ENCODE data around the gene NDUFAF3. TPM values are rescaled to one million over a fixed set of nuclear protein-coding genes. Genes with fewer than 3 reads are reported as not detected.

The NDUFAF3 gene
- total RNA-seq, 1 experiment from 2014 or later, result 58.9 TPM

DNA sequence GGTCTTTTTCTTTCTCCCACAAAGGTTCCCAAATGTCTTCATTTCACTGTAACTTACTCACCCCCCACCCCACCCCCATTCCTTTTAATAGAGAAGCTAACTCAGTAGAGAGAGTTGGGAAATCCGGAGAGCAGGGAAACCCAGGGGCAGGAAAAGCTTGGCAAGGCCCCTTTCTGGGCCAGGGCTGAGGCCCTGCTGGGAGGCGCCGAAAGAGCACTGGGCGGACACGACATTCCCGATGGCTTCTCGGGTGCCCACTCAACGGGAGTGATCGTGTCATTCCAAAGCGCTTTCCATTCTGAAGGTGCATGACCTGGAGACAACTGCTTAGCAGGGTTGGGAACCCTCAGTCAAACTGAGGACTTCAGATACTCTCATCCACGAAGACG, 2.0 kb upstream of the NDUFAF3 start:
- DNase-seq, result peak in 1 of 2 experiments; percentile 31
- Histone ChIP-seq H3K4me3 (peak overlapping the region; percentile 90), H3K4me1 (peaks cover 6% of the 10 kb centered on the region; the same call in 1 of the 2 replicates), H3K27ac (peak overlapping the region; percentile 82), H3K9me3 (replicated peaks) (no peaks in the 10 kb centered on the region), H3K27me3 (no peaks in the 10 kb centered on the region), H3K36me3 (peaks cover 19% of the 10 kb centered on the region)

DNA sequence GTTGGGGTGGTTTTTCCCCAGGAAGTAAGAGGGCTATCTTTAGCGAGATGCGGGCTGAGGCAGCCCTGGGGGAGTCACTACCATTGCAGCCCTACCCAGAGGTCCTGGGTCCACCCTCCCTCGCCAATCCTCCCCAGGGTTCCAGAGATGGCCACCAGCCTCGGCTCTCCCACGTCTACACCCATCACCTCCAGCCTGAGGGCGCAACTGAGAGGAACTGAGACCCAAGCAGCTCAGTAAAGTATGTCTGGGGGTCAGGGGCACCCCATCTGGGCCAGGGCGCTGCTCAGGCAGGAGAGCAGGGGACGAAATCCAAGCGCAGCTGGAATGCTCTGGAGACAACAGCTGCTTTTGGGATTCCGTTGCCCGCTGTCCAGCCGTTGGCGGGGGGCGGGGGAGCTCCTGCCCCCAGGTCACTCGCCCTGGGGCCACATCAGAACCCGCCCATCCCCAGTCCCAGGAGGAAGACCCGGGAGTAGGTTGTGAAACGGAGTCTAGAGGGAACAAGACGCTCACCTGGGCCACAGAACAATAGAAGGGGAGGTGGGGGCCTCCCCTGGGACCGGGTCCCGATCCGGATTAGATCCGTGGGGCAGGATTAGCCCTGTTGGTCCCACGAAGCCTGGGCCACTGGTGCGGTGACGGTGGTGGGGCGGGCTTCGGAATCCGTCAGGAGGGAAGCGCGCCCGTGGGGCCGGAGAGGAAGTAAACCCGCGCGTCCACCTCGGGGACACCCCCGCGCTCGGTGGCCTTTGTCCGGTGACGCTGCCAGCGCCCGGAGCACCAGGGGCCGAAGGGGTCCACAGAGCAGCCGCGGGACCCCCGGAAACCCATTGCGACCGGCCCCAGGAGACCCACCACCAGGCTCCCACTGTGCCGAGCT, 1.4 kb upstream of the NDUFAF3 start:
- Histone ChIP-seq H3K9me3 (replicated peaks) (no peaks in the 10 kb centered on the region), H3K4me1 (peaks cover 6% of the 10 kb centered on the region; the same call in 1 of the 2 replicates), H3K27me3 (no peaks in the 10 kb centered on the region), H3K4me3 (peak overlapping the region; percentile 90), H3K27ac (peak overlapping the region; percentile 82), H3K36me3 (peaks cover 19% of the 10 kb centered on the region)
- peak; percentile 65 to 72 for DNase-seq

DNA sequence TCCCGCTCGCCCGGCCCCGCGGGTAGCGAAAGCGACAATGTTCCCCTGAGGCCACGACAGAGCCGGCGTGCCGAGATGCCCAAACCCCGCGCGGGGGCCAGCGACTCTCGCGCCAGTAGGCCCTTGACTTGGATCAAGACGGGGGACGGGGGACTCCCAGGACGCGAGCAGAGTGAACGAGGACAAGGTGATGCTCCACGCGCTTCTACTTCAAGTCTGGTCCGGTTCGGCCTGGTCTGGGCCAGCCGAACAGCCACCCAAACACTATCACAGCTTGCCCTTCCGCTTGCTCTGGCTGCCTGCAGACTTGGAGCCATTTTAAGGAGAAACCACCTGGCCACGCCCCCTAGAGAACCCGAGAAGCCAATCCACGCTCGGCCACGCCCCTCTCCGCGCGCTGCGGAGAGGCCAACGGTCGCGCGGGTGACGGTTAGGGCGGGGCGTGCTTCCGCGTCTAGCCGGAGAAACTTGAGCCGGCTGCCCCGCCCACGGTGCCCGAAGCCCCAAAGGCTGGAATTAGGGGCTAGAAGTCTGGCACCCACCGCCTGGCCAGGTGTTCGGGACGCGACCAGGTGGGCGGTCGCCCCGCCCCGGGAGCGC, 608 bp upstream of the NDUFAF3 start:
- H3K4me3 ChIP-seq, result peak overlapping the region; percentile 90
- H3K4me1 ChIP-seq, result peaks cover 6% of the 10 kb centered on the region; the same call in 1 of the 2 replicates
- peak; percentile 98 for DNase-seq
- H3K27me3 ChIP-seq, result no peaks in the 10 kb centered on the region
- H3K9me3 ChIP-seq (replicated peaks), result no peaks in the 10 kb centered on the region
- peak overlapping the region; percentile 82 for H3K27ac ChIP-seq
- H3K36me3 ChIP-seq, result peaks cover 23% of the 10 kb centered on the region

DNA sequence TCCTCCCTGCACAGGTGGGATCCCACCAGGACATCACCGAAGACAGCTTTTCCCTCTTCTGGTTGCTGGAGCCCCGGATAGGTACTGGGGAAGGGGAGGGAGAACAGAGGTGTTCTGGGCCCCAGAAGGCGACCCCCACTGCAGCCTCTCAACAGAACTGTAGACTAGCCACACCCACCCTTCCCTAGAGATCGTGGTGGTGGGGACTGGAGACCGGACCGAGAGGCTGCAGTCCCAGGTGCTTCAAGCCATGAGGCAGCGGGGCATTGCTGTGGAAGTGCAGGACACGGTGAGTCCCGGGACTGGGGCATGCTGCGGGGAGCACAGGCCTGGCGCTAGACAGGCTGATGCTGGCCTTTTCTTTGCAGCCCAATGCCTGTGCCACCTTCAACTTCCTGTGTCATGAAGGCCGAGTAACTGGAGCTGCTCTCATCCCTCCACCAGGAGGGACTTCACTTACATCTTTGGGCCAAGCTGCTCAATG, 809 bp downstream of the NDUFAF3 start:
- no peaks in the 10 kb centered on the region for H3K27me3 ChIP-seq
- no peak for DNase-seq
- H3K4me3 ChIP-seq, result peak overlapping the region; percentile 90
- peaks cover 3% of the 10 kb centered on the region; the same call in 1 of the 2 replicates for H3K4me1 ChIP-seq
- H3K36me3 ChIP-seq, result peaks cover 35% of the 10 kb centered on the region
- H3K27ac ChIP-seq, result peak overlapping the region; percentile 82
- no peaks in the 10 kb centered on the region for H3K9me3 ChIP-seq (replicated peaks)

DNA sequence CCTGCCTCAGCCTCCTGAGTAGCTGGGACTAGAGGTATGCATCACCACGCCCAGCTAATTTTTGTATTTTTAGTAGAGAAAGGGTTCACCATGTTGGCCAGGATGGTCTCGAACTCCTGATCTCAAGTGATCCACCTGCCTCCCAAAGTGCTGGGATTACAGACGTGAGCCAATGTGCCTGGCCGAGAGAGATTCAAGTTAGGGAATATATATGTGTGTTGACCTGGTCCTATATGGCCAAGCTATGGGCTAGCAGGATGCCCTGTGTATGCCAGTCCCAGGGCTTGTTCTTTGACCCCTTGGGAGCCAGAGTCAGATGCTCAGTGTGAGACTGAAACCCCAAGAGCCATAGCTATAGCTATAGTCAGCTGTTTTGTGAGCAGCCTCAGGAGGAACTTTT, 1.9 kb downstream of the NDUFAF3 start:
- Histone ChIP-seq H3K27me3 (no peaks in the 10 kb centered on the region), H3K9me3 (replicated peaks) (no peaks in the 10 kb centered on the region), H3K36me3 (peaks cover 37% of the 10 kb centered on the region), H3K4me1 (peaks cover 8% of the 10 kb centered on the region), H3K4me3 (no peak overlapping the region), H3K27ac (no peak overlapping the region)
- DNase-seq, result no peak

DNA sequence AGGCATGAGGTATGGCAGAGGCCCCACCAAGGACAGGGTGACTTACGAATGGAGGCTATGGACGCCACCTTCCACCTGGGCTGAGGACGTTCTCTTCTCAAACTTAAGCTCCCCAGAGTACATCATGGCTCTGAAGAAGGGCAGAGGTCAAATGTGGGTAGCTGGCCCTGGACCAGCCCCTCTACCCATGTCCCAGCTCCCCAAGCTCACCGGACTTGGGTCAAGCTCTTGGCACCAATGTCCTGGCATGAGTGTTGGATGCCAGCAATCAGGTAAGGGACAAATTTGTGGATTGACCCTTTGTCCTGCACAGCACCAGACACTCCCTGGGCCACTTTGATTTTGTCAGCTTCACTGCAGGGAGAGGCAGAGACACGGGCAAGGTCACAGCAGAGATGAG, 2.5 kb downstream of the NDUFAF3 start:
- H3K9me3 ChIP-seq (replicated peaks), result no peaks in the 10 kb centered on the region
- H3K27ac ChIP-seq, result no peak overlapping the region

DNA sequence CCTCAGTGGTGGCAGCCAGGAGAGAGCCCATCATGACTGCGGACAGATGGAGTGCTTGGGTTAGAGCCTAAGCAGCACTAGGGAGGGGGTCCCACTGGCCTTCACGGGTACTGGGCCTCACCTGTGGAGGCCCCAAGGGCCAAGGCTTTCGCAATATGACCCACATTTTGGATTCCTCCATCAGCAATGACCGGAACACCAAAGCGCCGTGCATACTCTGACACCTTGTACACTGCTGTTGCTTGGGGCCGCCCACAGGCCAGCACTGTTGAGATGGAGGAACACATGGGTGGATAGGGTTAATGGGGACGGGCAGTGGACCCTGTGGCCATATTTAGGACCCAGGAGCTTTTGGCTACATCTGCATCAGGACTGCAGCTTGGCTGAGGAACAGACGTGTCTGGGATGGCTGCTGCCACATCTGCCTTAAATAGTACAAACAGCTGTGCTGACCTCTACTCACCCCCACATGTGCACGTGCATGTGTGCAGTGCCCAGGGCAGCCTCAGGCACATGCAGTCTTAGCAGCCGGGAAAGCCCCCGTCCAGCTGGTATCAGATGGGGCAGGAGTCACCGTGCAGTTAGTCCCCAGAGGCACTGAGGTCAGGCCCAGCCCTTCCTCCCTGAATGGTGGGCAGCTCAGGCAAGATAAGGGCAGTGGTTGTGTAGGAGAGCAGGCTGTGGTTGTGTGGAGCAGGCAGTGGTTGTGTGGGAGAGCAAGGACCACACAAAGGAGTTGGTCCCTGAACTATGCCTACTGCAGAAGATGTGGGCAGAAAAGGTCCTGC, 3.3 kb downstream of the NDUFAF3 start:
- H3K4me1 ChIP-seq, result peaks cover 8% of the 10 kb centered on the region
- no peaks in the 10 kb centered on the region for H3K9me3 ChIP-seq (replicated peaks)
- H3K36me3 ChIP-seq, result peaks cover 37% of the 10 kb centered on the region
- DNase-seq, result no peak
- no peaks in the 10 kb centered on the region for H3K27me3 ChIP-seq
- H3K4me3 ChIP-seq, result no peak overlapping the region
- H3K27ac ChIP-seq, result no peak overlapping the region

More for the DNA sequence above, 2.5 kb downstream of the NDUFAF3 start:
- Histone ChIP-seq H3K36me3 (peaks cover 37% of the 10 kb centered on the region), H3K27me3 (no peaks in the 10 kb centered on the region), H3K4me1 (peaks cover 8% of the 10 kb centered on the region), H3K4me3 (no peak overlapping the region)
- no peak for DNase-seq

DNA sequence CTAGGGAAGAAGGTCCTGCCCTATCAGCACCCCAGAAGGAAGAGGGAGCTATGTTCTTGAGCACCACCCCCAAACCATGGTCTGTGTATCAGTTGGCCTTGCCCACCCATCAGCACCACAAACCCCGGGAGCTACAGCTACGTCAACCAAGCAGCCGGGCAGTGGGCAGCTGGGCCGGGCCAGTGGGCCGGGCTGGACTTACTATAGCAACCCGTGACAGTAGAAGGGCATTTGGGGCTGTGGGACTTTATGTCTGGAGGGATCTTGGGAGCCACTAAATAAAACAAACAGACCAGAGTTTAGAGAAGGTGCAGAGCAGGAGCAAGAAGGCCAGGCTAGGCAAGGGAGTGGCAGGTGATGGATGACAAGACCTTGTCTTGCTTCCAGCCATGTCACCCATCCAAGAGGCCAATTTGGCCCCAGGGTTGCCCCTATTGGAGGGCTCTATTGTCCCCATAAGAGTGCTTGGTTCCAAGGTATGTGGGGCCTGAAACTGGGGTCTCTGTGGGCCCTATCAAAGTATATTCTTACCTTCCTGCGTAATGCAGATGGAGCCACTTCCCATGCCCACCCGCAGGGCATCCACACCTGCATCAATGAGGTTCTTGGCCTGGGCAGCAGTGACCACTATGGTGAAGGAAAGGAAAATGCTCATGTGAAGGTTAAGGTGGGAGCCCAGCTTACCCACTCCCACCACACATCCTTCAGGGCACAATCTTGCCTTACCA, 4.0 kb downstream of the NDUFAF3 start:
- no peak for DNase-seq
- H3K27ac ChIP-seq, result no peak overlapping the region
- peaks cover 8% of the 10 kb centered on the region for H3K4me1 ChIP-seq
- peaks cover 37% of the 10 kb centered on the region for H3K36me3 ChIP-seq
- H3K27me3 ChIP-seq, result no peaks in the 10 kb centered on the region
- H3K9me3 ChIP-seq (replicated peaks), result no peaks in the 10 kb centered on the region
- no peak overlapping the region for H3K4me3 ChIP-seq

DNA sequence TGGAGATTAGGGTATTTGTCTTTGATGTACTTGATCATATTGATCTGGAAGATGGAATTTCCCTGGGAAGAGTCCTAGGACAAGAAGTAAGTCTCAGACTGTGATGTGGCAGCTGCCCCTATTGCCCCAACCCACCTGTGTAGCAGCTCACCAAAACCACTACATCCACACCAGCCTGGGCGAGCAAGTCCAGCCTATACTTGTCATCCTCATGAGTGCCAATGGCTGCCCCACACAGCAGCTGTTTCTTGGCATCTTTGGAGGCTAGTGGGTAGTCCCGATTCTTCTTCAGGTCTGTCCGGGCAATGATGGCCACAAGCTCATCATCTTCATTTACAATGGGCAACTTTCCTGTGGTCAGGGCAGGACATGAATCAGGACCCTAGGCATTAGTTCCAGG, 4.6 kb downstream of the NDUFAF3 start:
- H3K36me3 ChIP-seq, result peaks cover 41% of the 10 kb centered on the region
- H3K4me3 ChIP-seq, result no peak overlapping the region
- no peaks in the 10 kb centered on the region for H3K27me3 ChIP-seq
- H3K27ac ChIP-seq, result no peak overlapping the region
- no peaks in the 10 kb centered on the region for H3K9me3 ChIP-seq (replicated peaks)
- DNase-seq, result no peak
- H3K4me1 ChIP-seq, result peaks cover 8% of the 10 kb centered on the region

DNA sequence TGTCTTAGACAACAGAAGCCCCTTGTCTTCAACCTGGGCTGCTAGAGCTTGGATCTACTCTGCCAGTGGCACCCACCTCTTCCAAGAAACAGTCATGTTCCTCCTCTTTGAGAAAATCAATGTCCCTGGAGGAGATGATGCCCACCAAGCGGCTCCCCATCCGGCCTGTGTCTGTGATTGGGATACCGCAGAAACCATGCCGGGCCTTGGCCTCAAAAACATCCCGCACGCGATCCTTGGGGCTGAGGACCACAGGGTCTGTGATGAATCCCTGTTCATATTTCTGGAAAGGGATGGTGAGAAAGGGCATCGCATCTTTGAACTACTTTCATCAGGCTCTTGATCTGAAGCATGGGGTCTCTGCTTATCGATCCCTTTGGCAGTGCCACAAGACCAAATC, 5.7 kb downstream of the NDUFAF3 start:
- no peak overlapping the region for H3K4me3 ChIP-seq
- DNase-seq, result no peak
- H3K9me3 ChIP-seq (replicated peaks), result no peaks in the 10 kb centered on the region
- H3K27ac ChIP-seq, result no peak overlapping the region
- peaks cover 8% of the 10 kb centered on the region for H3K4me1 ChIP-seq
- no peaks in the 10 kb centered on the region for H3K27me3 ChIP-seq
- peaks cover 51% of the 10 kb centered on the region for H3K36me3 ChIP-seq

DNA sequence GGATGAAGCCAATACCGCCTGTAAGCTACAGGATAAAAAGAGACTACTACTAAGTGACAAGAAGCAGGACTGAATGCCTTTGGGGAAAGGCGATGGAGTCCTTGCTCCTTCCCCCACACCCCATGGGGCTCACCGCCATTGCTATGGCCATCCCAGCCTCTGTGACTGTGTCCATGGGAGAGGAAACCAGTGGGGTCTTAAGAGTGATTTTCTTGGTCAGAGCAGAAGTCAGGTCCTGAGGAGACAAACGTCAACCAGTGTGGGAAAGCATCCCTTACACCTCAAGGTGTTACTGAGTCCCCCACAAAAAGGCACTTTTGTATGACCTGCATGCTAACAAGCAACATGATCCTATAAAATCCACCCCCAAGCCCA, 6.4 kb downstream of the NDUFAF3 start:
- DNase-seq, result no peak

DNA sequence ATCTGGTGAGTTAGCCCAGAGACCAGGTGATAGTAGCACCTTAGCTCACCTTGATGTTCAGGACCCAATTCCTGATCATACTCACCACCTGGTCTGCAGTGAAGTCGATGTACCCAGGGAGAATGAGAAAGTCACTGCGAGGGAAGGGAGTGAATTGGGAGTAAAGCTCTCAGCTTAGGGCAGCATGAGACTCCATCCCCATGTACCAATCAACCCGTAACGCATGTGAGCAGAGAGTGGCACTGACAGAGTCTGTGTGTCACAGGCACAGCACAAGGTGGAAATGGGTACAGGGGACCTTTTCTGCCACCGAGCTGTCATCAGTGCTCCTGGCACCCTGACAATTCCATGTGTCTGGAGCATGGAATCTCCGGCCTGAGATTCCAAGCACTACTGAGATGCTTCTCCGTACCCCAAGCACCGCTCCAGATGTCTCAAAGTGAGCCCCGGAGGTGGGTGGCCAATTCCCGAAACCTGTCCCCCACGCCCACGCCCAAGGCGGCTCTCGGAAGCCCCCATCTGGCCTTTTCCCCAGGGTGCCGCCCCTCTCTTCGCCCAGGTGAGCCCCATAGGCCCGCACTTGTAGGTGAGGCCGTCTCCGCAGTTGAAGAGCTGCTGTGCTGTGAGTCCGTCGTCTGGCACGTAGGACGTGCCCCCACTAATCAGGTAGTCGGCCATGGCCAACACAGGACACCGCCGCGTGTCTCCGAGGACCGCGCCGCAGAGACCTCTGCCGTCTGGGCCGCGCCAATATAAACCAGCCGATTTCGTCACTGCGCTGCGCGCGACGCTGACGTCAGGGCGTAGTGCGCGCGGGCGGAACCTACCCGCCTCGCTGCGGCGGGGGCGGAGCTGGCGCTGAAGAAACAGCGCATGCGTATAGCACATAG, 7.0 kb downstream of the NDUFAF3 start, which contains the start of gene IMPDH2:
Gene IMPDH2 (minus strand): TSS at position 726 of the 890 bp plus-strand sequence. CDS start 48 bp downstream, at position 678.
- H3K9me3 ChIP-seq (replicated peaks), result no peaks in the 10 kb centered on the region
- H3K27ac ChIP-seq, result peak within 1 kb of the TSS; percentile 60
- peaks cover 53% of the 10 kb centered on the region for H3K36me3 ChIP-seq
- peak within 1 kb of the TSS; percentile 66 for H3K4me3 ChIP-seq
- H3K27me3 ChIP-seq, result no peaks in the 10 kb centered on the region
- H3K4me1 ChIP-seq, result peaks cover 6% of the 10 kb centered on the region
- peak; percentile 87 to 92 for DNase-seq

More for the DNA sequence above, 6.4 kb downstream of the NDUFAF3 start:
- H3K27me3 ChIP-seq, result no peaks in the 10 kb centered on the region
- H3K4me3 ChIP-seq, result peak overlapping the region; percentile 66
- peaks cover 53% of the 10 kb centered on the region for H3K36me3 ChIP-seq
- H3K4me1 ChIP-seq, result peaks cover 6% of the 10 kb centered on the region
- H3K27ac ChIP-seq, result no peak overlapping the region; the same call in 1 of the 2 replicates
- no peaks in the 10 kb centered on the region for H3K9me3 ChIP-seq (replicated peaks)

DNA sequence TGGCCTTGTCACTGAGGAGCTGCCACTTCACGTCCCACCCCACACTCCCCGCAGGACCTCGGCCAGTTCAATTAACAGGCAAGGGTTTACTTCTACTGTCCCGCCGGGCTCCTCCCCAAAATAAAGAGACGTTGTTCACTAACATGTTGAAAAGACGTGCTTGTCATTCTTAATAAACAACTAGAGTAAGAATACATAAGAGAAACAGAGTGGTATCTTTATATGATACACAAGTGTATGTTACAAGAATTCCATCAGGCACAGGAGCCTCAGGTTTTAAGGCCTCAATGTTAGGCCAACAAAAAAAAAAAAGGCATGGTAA, 7.6 kb downstream of the NDUFAF3 start:
- Histone ChIP-seq H3K27me3 (no peaks in the 10 kb centered on the region), H3K9me3 (replicated peaks) (no peaks in the 10 kb centered on the region), H3K4me1 (peaks cover 6% of the 10 kb centered on the region), H3K36me3 (peaks cover 56% of the 10 kb centered on the region), H3K27ac (no peak overlapping the region), H3K4me3 (peak overlapping the region; percentile 66)
- no peak for DNase-seq
